AG04450 (cell line): ENCODE results near the gene MICALL2. TPM values are rescaled to one million over a fixed set of nuclear protein-coding genes. Genes with fewer than 3 reads are reported as not detected.

ENCODE experiments used
- CTCF ChIA-PET: fragments of 300-600, 350-600 bp; formaldehyde crosslinking; extraction: SDS; loops from one replicate; lab custom pipeline; 2022; ENCODE audit warnings: antibody characterized with exemption, inconsistent platforms; lab: Charles Lee
- POLR2A ChIA-PET: fragments of 350-600 bp; formaldehyde crosslinking; extraction: SDS; loops from one replicate; lab custom pipeline; 2021; ENCODE audit warnings: antibody characterized with exemption, inconsistent platforms; lab: Yijun Ruan, JAX
- DNase-seq: peaks from one replicate; pipeline ENCODE4 v3.0.0-alpha.2; 2011; ENCODE audit warnings: low read depth, low spot score
- H3K27ac ChIP-seq: one replicate; pipeline ENCODE4 v1.5.1; 2012; ENCODE audit warnings: low read depth, low read length, control low read depth
- H3K27me3 ChIP-seq: one replicate; pipeline ENCODE4 v1.6.0; 2012; ENCODE audit warnings: low read length; ENCODE audit not compliant: control insufficient read depth, insufficient read depth
- H3K4me3 ChIP-seq: 2 replicates; pipeline ENCODE4 v1.5.1; 2011; ENCODE audit warnings: mild to moderate bottlenecking, low read depth, low read length, control low read depth
- H3K9me3 ChIP-seq: 2 replicates; pipeline ENCODE4 v1.5.1; 2012; ENCODE audit warnings: low read length; ENCODE audit not compliant: control insufficient read depth, insufficient read depth
- polyA plus RNA-seq: library from polyadenylated mRNA; depleted of rRNA; stranded (reverse); fragments of >200 nt; gene quantifications from 2 replicates; pipeline ENCODE4 v1.2.3, GENCODE V29; 2011
- TF ChIP-seq, protein P1 (sequence below): IDR thresholded peaks from 2 replicates; pipeline ENCODE4 v1.5.1; 2011; ENCODE audit warnings: low read depth, low read length, control low read depth, inconsistent platforms

MICALL2 gene
- polyA plus RNA-seq, 1 experiment, result 8.5 TPM

DNA sequence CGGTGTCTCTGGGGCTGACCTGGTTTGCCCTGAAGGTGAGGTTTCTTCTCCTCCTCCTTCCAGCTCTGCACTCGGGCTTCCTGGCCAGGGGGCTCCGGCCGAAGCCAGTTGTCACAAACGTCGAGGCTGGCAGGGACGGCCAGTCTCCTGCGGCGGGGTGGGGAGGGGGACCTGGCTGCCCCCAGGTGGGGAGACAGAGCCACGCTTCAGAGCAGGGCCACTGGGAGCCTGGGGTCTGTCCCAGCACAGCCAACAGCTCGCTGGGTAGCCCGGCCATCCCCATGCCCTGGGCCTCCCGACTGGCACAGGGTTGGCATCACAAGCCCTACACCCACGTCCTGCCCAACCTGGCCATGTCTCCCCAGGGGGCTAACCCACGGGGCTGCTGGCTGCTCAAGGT is 20.4 kb downstream of the MICALL2 start:
- H3K9me3 ChIP-seq, result peaks cover 5% of the 10 kb centered on the region; the same call in 1 of the 2 replicates

DNA sequence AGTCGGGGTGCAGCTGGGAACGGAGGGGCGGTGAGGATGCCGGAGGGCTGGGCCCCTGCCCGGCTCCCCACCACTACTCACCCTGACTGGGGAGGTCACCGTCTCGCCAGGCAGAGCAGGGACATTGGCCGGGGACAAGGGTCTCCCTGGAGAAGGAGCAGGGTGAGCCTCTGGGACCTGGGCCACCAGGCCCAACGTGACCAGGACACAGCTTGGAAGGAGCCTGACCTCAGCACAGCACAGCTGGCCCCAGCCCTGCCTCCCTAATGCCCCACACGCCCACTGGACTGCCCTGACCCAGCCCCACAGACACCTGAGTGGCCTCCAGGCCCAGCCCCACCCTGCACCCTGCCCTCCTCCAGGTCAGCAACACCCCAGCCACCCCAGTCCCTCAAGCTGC is 21.1 kb downstream of the MICALL2 start:
- TF ChIP-seq, protein P1, sequence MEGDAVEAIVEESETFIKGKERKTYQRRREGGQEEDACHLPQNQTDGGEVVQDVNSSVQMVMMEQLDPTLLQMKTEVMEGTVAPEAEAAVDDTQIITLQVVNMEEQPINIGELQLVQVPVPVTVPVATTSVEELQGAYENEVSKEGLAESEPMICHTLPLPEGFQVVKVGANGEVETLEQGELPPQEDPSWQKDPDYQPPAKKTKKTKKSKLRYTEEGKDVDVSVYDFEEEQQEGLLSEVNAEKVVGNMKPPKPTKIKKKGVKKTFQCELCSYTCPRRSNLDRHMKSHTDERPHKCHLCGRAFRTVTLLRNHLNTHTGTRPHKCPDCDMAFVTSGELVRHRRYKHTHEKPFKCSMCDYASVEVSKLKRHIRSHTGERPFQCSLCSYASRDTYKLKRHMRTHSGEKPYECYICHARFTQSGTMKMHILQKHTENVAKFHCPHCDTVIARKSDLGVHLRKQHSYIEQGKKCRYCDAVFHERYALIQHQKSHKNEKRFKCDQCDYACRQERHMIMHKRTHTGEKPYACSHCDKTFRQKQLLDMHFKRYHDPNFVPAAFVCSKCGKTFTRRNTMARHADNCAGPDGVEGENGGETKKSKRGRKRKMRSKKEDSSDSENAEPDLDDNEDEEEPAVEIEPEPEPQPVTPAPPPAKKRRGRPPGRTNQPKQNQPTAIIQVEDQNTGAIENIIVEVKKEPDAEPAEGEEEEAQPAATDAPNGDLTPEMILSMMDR, result no peak
- CTCF ChIA-PET, result interaction anchor here (1.0 kb wide), 1 partner anchor 244 kb away, joined by 3 read pairs; no protein-coding TSS in a partner anchor
- DNase-seq, result no peak
- peaks cover 5% of the 10 kb centered on the region; the same call in 1 of the 2 replicates for H3K9me3 ChIP-seq
- no peaks in the 10 kb centered on the region for H3K27me3 ChIP-seq
- H3K4me3 ChIP-seq, result no peak overlapping the region
- H3K27ac ChIP-seq, result no peak overlapping the region
- POLR2A ChIA-PET, result no interaction called here

More for the DNA sequence above, 20.4 kb downstream of the MICALL2 start:
- ChIA-PET POLR2A (no interaction called here), CTCF (interaction anchor here (1.0 kb wide), 1 partner anchor 245 kb away, joined by 3 read pairs; no protein-coding TSS in a partner anchor)
- H3K27ac ChIP-seq, result no peak overlapping the region
- no peak for DNase-seq
- TF ChIP-seq, protein P1, result no peak
- H3K27me3 ChIP-seq, result no peaks in the 10 kb centered on the region
- no peak overlapping the region for H3K4me3 ChIP-seq

DNA sequence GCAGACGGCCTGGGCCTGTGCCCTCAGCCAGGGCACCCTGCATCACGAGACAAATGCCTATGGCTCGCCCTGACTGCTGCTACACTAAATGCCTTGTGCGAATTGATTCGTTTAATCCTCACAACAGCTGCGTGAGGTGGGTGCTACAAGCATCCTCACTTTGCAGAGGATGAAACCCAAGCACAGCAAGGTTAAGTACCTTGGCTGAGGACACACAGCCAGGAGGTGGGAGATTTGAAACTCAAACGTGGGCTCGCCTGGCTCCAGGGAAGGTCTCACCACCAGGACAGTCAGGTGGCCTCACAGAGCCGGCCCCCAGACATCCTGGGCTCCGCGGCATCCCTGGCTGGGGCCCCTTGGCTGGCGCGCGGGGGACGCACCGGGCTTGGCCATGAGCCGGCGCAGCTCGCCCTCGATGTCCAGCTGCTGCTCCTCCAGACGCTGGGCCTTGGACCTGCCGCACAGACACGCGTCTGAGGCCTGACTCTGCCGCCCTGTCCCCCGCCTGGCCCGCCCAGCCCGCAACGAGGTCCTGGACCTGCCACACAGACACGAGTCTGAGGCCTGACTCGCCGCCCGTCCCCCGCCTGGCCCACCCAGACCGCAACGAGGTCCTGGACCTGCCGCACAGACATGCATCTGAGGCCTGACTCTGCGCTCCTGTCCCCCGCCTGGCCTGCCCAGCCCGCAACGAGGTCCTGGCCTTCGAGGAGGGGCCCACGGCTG is 22.0 kb downstream of the MICALL2 start:
- Histone ChIP-seq H3K4me3 (no peak overlapping the region), H3K27ac (no peak overlapping the region), H3K27me3 (no peaks in the 10 kb centered on the region), H3K9me3 (peaks cover 5% of the 10 kb centered on the region; the same call in 1 of the 2 replicates)
- CTCF ChIA-PET, result no interaction called here
- POLR2A ChIA-PET, result no interaction called here
- TF ChIP-seq, protein P1, result no peak
- no peak for DNase-seq

DNA sequence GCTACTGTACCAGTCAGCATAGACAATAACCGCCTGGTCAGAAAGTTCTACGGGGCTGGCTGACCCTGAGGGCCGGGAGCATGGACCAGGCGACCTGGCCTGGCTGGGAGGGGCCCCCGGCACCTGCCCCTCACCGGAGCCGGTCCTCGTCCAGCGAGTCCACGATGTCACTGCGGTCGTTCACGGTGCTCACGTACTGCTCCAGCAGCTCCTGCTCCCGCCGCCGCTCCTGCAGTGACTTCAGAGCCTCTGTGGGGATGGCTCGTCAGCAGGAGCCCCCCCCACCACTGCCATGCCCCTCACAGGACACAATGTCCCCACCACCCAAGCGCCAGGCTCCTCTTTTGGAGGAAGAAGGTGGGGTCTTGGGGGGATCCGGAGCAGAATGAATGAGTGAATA is 22.7 kb downstream of the MICALL2 start:
- TF ChIP-seq, protein P1, result no peak
- Histone ChIP-seq H3K4me3 (no peak overlapping the region), H3K27me3 (no peaks in the 10 kb centered on the region), H3K27ac (no peak overlapping the region), H3K9me3 (peaks cover 5% of the 10 kb centered on the region; the same call in 1 of the 2 replicates)
- DNase-seq, result no peak
- ChIA-PET CTCF (no interaction called here), POLR2A (no interaction called here)

DNA sequence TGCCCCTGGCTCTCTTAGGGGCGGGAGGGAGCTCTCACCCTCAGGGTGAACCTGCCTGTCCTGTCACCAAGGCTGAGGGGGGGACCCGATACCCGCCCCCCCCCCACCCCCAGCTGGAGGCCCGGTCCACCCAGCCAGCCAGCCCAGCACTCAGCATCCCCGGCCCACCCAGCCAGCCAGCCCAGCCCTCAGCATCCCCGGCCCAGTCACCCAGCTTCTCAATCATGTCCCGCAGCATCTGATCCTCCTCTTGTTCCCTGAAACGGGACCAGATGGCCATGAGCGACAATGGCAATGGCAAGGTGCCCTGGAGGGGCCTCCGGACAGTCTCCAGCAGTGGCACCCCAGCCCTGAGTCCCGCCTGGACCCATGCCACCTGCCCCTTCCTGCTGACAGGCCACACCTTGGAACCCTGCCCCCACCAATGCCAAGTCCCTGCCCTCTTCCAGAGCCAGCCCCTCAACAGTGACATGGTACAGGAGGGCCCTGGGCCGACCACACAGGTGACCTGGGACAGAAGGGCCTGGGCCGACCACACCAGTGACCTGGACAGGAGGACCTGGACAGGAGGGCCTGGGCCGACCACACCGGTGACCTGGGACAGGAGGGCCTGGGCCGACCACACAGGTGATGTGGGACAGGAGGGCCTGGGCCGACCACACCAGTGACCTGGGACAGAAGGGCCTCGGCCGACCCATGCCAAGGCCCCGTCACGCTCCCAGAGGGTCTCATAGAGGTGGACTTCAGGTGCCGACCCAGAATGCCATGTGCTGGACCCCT is 24.2 kb downstream of the MICALL2 start:
- TF ChIP-seq, protein P1, result no peak
- H3K4me3 ChIP-seq, result no peak overlapping the region
- H3K9me3 ChIP-seq, result peaks cover 5% of the 10 kb centered on the region; the same call in 1 of the 2 replicates
- POLR2A ChIA-PET, result no interaction called here
- DNase-seq, result no peak
- H3K27ac ChIP-seq, result no peak overlapping the region
- CTCF ChIA-PET, result interaction anchor here (4.3 kb wide), 1 partner anchor 241 kb away, joined by 32 read pairs; no protein-coding TSS in a partner anchor
- H3K27me3 ChIP-seq, result no peaks in the 10 kb centered on the region
